GM19099 (cell line): Measurements from ENCODE around the gene FMN1.

ENCODE experiments used
- POLR2A ChIP-seq: IDR thresholded peaks from 3 replicates; pipeline ENCODE4 v1.6.1; 2011; ENCODE audit warnings: low read depth; ENCODE audit not compliant: insufficient read length; ENCODE audit errors: extremely low read depth

Gene FMN1

DNA sequence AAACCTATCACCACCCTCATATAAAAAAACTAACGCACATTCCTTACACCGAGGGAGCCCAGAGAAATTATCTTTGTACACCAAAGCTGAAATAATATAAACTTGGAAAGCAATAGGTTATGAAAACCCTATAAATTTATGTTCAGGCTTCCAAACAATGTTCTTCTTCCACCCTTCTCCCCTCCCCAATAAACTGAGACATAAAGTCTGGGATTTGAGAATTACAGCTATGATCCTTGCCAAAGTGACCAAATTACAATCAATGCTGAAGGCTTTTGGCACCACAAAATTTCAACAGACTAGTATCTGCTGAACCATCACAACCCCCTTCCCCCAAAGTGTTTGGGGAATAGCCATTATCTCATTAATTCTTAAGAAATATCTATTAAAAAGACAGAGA lies 237.8 kb downstream of the FMN1 start:
- TF ChIP-seq POLR2A, result no peak

DNA sequence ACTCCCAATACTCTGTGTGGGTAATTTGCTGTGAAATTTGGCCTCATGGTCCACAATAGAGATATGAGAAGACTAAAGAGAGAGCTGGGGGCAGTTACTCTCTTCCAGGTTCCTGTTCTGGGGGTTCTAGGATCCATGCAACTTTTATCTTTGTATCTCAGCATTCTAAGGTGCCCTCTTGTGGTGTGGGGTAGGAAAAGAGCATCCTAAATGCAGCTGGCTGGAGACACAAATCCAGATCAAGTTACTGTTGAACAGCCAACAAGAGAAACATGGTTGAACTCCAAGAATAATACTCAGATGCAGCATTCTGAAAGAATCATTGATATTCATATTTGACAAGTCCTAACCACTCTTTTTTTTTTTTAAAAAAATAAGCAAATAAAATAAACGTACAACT lies 238.5 kb downstream of the FMN1 start:
- no peak for TF ChIP-seq POLR2A

DNA sequence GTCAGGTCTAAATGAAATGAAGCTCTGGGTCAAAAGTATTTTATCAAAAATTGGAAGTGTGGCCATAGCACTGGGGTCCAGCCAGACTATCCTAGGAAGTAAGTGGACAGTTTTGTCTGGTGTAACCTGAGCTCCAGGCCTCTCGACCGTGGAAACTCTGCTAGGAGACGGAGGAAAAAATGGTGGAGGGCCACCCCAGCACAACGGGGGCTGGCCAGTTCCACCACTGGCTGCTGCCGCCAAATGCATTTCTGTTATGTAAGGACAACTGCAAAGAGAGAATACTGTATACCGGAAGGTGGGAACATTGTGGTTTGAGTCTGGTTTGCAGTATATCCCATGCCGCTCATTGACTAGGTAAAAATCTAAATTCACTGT lies 241.0 kb downstream of the FMN1 start:
- no peak for TF ChIP-seq POLR2A

DNA sequence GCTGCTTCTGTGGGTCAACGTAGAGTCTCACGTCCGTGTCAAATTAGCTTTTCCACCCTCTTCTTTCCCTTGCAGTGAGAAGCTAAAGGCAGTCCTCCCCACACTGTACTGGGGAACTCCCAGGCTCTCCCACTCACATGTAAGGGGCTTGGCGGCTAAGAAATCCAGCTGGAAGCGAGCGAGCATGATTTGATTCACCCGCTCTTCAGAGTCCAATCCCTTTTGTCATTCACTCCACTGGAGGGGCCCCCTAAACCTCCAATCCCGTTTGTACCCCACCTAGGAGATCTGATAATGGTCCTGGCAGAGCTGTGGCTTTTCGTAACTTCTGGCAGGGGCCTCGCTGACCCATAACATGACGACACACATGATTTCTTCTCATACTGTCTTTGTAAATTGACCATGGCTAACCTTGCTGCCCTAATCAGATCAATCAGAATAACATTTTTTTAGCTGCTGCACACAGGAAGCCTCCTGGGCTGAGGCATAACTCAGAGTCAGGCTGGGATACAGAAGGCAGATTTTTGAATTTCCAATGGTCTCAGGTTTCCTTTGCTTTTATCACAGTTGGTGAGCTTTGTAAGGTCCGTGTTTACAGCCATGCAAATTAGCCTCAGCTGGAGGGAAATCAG lies 241.5 kb downstream of the FMN1 start:
- no peak for TF ChIP-seq POLR2A

DNA sequence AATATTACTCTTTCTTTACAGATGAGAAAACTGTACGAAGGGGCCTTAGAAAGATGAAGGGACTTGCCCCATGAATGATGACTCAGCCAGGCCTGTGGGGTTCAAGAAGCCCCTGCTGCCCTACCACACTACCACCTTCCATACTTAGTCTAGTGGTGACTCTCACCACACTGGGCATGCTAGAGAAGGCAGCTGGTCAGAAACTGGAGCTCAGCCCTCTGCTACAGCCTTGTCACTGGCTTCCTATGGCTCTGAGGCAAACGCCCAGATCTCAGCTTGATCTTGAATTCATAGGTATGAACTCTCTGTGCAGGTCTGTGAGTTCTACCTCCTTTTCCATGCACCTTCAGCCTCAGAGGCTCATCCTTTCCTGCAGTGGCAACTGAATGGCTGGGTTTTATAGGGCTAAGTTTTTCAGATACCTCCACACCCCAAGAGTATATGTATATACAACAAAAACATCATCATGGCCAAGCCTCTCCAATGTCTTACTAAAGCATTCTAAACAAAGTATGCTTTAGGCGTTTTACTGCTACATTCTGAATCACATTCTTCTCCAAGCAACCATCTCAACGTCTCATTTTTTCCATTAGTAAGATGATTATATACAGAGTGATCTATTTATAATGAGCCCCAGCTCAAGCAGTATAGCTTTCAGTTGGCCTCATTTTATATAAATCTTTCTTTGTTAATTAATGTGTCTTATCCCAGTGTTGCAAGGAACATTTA lies 242.6 kb downstream of the FMN1 start:
- TF ChIP-seq POLR2A, result no peak

DNA sequence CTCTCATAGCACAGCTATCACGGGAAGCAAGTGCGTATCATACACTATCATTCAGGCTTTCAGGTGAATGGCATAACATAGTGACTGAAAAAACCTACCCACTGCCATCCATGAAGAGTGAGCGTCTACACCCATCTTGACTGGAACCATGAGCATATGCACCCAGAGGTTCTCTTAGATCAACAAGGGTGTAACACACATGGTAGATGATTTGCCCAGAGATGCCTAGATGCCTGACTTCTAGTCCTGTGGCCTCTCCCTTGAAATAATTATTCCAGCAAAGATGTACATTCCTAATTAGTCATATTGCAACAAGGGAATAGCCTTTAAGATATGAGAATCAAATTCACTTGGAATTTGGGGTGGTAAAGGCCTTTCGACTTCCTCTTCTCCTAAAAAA lies 248.3 kb downstream of the FMN1 start:
- TF ChIP-seq POLR2A, result no peak

DNA sequence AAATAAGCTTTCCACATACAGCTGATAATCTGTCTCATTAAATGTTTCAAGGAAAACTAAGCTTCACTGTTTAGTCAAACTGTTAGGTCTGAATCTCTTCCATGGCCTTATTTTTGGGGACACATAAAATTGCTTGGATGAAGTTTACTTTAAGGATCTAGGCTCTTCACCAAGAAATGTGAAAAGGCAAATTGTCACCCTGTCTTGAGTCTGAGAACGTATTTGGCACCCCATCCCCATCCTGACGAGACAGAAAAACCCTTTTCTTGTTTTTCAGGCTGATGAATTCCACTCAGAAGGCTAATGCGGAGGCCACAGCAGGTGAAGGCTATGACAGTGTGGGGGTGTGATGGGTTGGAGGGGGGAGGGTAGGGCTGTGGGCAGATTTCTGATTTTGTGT lies 250.1 kb downstream of the FMN1 start:
- no peak for TF ChIP-seq POLR2A

DNA sequence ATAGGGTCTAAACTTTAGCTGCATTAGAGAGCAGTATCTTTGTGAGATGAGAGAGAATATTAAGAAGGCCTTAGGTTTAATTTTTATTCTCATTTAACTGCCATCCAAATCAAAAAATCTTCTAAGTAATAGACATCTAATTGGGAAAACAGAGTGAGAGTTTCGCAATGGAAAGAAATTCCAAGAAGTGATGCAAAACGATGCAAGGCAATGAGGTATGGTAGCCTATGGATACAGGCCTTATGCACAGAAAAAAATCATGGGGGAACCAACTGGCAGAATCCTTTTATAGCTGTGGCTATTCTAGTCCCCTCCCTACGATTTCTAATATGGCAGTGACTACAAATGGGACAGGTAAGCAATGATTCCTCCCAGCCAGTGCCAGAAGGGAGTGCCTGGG lies 250.8 kb downstream of the FMN1 start:
- TF ChIP-seq POLR2A, result no peak

DNA sequence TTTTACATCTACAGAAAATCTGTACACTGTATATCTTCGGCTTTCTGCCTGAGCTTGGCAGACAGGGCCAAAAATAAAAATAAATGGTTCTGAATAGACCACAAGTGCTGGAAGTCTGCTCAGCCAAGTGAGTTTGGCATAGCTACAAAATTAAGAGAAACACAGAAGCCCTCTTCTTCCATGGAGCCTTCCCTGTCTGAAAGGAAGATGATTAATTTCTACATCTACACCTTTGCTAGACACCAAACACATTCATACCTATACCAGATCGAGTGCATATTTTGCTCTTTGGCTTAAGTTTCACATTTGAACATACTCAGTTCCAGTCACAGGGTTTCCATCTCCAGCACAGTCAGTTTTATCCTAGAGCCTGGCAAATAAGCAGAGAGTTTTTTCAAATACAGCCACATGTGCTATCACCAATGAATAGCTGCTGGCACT lies 252.1 kb downstream of the FMN1 start:
- TF ChIP-seq POLR2A, result no peak

DNA sequence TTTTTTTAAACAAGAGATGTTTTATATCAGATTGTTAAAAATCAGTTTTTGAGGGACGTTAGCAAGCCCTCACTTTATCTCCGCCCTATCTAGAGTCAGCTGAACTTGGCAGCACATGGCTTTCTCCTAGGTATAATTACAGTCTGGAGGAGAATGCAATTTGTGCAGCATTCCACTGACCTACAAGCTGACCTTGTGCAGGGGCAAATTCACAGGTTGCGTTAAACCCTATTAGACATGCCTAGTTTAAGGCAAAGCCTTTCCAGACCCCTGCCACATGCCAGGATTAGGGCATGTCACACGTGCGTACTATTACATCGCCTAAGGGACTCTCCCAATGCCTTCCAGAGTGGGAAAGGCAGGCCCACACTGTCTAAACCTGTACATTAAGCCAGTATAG lies 252.7 kb downstream of the FMN1 start:
- TF ChIP-seq POLR2A, result no peak

DNA sequence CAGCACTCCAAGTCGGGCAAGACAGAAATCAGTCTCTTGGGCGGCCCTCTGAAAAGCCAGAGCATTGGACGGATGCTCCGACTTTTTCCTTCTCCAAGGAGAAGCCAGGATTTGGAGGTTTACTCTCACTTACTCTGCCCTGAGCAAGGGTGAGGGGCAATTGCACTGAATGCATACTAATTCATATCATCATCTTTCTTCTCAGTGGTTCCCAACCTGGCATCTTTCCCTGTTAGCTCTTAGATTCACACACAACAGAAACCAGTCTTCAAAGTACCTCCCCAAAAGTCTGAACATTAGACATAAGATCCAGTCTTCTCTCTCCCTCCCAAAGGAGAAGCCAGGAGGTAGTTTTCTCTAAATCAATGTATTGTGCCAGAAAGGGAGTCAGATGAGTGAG lies 257.5 kb downstream of the FMN1 start:
- no peak for TF ChIP-seq POLR2A

DNA sequence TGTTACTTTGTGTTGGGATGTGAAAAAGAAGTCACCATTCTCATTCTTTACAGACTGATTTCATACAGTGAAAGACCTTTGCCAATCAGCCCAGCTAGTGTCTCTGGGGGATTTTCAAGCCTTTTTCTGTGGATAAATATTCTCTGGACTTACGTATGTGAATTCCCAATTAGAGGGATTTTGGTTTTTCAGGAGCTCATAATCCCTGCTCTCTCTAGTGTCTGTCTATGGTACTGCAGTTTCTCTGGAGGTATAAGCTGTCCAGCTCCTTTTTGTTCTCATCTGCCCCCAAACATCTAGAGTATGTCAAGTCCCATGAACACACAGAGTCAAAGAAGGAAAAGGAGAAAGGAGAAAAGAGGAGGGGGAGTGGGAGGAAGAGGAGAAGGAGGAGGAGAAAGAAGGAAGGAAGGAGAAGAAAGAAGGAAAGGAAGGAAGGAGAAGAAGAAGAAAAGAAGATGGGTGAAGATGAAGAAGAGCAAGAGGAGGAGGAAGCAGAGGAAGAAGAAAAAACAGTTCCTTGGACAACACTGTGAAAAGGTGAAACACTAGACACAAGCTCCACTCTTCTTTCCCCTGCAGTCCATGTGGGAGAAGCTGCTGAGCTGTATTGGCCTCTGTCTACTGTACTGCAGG lies 258.1 kb downstream of the FMN1 start:
- no peak for TF ChIP-seq POLR2A

DNA sequence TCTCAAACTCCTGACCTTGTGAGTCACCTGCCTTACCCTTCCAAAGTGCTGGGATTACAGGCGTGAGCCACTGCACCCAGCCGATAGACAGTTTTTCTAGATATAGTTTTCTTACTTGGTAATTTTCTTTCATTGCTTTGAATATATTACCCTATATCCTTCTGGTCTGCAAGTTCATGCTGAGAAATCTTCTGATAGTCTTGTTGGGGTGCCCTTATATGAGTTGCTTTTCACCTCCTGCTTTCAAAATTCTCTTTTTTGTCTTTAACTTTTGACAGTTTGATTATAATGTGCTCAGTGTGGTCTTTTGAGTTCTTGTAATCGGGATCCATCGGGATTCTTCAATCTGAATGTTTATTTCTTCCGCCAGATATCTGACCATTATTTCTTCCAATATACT lies 259.4 kb downstream of the FMN1 start:
- no peak for TF ChIP-seq POLR2A

DNA sequence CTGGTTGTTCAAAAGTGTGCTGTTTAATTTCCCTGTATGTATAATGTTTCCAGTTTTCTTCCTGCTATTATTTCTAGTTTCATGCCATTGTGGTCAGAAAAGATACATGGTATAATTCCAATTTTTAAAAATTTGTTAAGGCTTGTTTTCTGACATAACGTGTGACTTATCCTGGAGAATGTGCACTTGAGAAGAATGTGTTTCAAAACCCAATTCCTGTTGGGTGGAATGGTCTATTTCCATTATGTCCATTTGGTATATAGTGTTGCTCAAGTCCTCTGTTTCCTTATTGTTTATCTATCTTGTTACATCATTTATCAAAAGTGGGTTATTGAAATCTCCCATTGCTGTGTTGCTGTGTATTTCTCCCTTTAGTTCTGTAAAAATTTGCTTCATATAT lies 261.3 kb downstream of the FMN1 start:
- no peak for TF ChIP-seq POLR2A

DNA sequence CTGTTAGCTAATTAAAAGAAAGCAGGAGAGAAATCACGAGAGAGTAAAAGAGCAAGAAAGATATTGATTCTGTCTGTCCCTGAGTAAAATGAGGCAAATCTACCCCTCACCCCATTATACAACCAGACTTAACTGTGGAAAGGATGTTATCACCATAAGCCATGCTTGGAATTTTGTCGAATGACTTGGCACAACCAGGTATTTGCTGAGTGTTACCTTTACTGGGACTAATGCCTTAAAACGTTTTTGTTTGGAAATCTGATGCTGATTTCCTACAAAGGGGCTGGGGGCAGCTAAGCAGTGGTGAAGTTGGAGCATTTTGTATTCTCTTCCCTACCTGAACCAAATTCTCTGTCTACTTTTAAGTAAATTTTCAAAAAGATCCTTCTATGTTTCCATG lies 265.6 kb downstream of the FMN1 start:
- TF ChIP-seq POLR2A, result no peak

DNA sequence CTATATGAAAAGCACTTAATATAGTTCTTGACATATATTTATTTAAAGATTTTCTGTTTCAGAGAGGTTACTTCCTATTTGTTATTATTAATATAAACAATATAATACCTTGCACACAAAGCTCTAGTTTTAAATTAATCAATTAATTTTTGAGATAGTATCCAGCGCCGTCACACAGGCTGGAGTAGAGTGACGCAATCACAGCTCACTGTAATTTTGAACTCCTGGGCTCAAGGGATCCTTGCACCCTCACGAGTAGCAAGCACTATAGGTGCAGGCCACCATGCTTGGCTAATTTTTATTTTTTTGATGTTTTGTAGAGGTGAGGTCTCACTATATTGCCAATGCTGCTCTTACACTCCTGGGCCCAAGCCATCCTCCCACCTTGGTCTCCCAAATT lies 267.4 kb downstream of the FMN1 start:
- no peak for TF ChIP-seq POLR2A
